Fibroblast of skin of left biceps (primary cell): ENCODE data around the gene NEAT1.
A peak's percentile ranks its signal among the peaks of the same experiment; 100 is the strongest.

Source experiments
- DNase-seq, 2 experiments: peaks; one replicate each; pipeline ENCODE4 v3.0.0-alpha.2; 2013; ENCODE audit warnings: low read depth in 2 of 2

Gene NEAT1

DNA sequence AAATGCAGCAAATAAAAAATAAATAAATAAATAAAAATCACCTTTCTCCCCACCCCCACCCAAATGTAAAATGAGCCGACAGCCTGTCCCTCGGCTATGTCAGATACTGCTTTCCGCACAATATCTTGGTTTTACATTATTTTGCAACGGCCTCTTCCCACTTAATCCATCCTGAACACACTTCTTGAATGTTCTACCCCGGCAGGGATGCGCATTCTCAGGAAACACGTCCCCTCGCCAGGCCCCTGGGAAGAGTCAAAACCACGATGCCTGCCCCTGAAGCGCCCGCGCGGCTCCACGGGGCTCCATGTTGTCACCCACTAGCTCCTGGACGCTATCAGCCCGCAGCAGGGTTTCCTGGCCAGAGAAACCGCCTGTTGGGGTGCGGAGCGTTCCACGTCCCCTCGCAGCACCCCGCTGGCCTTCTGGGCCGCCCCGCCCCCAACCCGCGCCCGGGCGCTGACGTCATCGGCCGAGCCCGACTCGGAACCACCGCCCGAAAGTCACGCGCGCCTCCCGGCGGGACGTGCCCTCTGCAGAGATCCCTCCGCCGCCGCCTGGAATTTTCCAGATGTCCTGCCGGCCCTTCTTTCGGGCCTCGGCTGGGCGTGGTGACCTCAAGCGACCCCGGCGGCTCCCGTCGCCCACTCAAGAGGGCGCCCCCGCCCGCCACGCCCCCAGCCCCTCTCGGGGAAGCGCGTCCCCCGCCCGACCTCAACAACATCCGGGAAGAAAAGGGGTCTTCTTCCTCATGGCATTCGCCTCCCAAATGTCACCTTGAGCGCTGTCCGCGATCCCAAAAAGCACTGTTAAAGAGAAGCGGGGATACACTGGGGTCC is 585 bp upstream of the NEAT1 start:
- peak; percentile 97 for DNase-seq

DNA sequence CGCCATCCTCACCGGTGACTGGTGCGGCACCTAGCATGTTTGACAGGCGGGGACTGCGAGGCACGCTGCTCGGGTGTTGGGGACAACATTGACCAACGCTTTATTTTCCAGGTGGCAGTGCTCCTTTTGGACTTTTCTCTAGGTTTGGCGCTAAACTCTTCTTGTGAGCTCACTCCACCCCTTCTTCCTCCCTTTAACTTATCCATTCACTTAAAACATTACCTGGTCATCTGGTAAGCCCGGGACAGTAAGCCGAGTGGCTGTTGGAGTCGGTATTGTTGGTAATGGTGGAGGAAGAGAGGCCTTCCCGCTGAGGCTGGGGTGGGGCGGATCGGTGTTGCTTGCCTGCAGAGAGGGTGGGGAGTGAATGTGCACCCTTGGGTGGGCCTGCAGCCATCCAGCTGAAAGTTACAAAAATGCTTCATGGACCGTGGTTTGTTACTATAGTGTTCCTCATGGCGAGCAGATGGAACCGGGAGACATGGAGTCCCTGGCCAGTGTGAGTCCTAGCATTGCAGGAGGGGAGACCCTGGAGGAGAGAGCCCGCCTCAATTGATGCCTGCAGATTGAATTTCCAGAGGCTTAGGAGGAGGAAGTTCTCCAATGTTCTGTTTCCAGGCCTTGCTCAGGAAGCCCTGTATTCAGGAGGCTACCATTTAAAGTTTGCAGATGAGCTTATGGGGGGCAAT is 1.1 kb downstream of the NEAT1 start:
- DNase-seq = no peak

- no peak for DNase-seq
Measured at GRCh38 chr11:65424205-65425104, 1.9 kb downstream of the NEAT1 start.

GRCh38 chr11:65425105-65425970 is 2.7 kb downstream of the NEAT1 start:
- DNase-seq = no peak

- peak; percentile 78 to 81 for DNase-seq
Measured at GRCh38 chr11:65425971-65426838, 3.6 kb downstream of the NEAT1 start.

GRCh38 chr11:65426839-65427690 is 4.5 kb downstream of the NEAT1 start:
- DNase-seq = no peak

DNA sequence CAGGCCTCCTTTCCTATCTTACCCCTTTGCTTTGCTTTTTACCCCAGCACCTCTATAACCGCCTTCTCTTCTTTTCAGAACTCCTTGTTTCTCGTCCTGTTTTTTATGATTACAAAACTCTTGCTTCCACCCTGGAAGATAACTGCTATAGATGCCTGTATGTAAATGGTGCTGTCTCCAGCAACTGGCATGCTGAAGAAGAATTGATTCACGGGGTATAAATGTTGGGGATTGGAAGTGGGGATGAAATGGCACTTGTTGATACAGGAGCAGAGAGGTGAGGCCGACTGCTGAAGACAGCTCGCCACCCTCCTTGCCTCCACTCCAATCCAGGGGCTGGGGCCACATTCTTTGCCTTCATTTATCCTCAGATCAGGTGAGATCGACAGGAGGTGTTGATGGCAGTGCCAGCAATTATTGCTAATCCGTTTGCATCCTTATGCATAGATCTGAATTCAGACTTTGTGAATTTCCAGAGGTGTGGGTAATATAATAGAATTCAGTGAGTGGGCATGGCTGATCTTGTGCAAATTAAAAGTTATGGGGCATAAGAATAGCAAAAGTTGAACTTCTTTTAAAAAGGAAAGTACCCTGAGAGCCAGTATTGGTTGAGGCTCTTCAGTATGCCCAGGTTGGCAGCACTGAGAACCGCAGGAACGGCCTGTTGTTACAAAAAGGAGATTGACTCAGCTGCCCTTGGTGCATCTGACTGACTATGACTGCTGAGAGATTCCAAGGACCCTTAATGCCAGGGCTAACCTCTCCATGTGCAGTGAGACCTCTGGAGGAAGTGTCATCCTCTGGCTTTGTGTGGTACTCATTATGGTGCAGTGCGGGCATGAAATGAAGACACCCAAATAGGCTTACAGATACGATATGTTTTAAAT is 5.3 kb downstream of the NEAT1 start:
- DNase-seq = no peak

DNA sequence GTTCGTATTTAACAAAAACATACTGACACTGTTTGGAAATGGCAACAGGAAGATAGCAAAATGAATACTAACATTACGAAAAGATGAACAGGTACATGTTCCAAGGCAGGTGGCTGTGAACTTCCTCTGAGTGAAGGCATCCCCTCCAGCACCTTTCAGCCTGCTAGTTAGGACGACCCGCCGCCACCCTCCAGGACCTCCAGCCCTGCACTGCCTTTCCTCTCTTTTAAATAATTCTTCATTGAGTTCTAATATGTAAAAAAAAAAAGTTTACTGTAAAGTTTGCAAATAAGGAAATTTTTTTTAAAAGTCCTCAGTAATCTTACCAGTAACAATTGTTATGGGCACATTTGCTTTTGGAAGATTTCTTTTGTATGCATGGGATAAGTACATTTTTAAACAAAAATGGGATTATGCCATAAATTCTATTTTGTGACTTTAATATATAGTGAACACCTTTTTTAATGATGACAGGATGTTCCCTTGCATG is 6.0 kb downstream of the NEAT1 start:
- no peak for DNase-seq

DNA sequence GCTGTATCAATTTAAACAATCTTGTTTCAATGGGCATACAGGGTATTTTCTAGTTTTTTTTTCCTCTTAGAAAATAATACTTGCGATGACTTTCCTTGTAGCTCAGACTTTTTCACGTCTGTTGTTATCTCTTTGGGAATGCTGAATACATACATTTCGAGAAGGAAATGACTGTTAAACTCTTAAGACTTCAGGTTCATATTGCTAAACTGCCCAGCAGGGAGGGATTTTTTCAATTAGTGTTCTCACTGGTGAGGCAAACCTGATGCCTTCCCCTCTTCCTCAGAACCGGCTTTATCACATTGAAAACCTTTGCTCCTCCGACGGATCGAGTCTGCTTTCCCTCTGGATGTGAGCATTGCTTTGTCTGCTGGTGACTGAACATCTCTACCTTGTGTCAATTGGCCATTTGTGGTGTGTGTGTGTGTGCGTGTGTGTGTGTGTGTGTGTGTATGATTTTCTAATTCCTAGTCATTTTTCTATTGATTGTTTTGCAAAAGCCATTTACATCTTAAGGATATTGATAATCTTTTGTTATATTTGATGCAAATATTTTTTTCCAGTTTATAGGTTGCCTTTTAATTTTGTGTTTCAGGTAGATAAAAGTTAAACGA is 6.6 kb downstream of the NEAT1 start:
- no peak for DNase-seq

DNA sequence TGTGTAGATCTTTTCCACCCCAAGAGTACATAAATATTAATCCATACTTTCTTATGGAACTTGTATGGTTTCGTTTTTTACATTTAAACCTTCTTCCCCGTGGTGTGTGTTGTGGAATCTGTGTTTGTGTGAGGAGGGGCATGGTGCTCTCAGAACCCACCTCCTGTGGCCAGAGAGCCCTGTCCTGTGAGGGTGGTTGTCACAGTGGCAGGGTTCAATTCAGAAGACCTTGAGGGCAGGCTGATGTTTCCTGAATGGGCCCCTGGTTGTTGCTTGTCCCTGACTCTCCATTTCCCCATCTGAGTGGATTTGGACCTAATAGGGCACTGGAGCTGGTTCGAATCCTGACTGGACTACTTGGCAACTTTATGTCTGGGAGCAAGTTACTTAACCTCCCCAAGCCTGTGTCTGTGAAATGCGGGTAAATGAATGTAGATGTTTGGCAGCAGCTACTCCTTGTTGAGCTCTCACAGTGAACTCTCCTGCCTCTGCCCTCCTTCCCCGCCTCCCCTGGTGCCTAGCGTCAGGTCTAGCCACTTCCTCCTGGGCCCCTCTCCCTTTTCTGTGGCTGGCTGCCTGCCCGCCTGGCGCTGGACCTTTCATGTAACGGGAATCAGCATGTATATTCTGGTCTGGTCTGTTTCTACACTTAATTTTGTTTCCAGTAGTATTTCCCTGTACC is 7.3 kb downstream of the NEAT1 start:
- no peak for DNase-seq

GRCh38 chr11:65430406-65431217 is 8.0 kb downstream of the NEAT1 start:
- no peak for DNase-seq

GRCh38 chr11:65431451-65432099 is 9.0 kb downstream of the NEAT1 start:
- DNase-seq = no peak

DNA sequence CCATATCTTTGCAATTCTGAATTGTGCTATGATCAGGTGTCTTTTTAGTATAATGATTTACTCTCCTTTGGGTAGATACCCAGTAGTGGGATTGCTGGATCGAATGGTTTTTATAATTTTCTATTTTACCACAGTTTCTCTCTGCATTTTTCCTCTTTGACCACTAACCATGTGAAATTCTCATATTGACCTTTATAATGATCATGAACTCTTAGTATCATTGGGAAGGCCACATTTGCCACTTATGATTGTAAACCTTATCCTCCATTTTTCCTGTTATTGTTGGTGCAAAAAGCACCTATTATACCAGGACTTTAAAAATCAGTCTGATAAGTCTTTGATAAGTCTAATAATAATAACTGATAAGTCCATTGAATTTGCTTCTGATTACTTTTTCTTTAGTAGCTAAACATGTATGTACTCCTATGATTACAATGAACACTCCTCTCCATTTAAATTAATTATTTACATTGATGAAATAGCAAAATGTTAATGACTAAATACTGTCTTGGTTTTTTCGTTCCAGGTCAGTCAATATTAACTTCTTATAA is 9.6 kb downstream of the NEAT1 start:
- no peak for DNase-seq

DNA sequence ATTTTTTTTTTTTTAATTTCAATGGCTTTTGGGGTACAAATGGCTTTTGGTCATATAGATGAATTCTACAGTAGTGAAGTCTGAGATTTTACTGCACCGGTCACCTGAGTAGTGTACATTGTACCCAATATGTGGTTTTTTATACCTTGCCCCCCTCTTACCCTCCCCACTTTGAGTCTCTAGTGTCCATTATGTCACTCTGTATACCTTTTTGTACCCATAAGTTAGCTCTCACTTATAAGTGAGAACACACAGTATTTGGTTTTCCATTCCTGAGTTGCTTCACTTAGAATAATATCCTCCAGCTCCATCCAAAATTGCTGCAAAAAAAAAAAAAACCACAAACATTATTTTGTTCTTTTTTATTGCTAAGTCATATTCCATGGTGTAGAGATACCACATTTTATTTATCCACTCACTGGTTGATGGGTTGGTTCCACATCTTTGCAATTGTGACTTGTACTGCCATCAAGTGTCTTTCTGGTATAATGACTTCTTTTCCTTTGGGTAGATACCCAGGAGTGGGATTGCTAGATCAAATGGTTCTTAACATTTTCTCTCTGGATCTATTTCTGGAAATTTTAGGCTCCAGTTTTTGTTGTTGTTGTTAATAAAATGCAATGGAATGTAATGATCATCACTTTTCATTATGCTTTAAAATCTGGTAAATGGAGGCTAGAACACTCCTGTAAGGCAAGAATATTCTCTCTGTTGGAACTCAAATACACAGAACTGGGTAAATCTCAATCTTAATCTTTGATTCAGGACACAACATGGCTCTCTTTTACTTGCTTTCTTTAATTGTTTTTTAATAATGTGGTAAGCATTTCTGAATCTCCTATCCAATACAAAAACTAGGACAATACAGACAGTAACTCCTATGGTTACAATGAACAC is 10.3 kb downstream of the NEAT1 start:
- DNase-seq = no peak
